ENCODE measurements around the gene RASGRP1. TPM values are rescaled to one million over a fixed set of nuclear protein-coding genes. Genes with fewer than 3 reads are reported as not detected.

The RASGRP1 gene
- total RNA-seq, 5 donors from 2014 or later (not counting 1 experiment from before 2014, with no cell fraction given), result 118 to 148 (median 131) TPM

GRCh38 chr15:38528294-38528693 is 36.3 kb downstream of the RASGRP1 start:
- H3K27ac Mint-ChIP-seq, result peak overlapping the region; percentile 65 to 71
- no peak overlapping the region for H3K4me3 Mint-ChIP-seq
- H3K4me1 Mint-ChIP-seq, result peaks cover 82 to 90% (median 88%) of the 10 kb centered on the region in 3 donors
- Histone ChIP-seq H3K4me1 (ENCODE audit: control insufficient read depth in 1 of 2, extremely low read depth in 1 of 2, insufficient read depth in 2 of 2, low read length in 2 of 2) (peaks cover 25 to 30% of the 10 kb centered on the region in 2 experiments), H3K27me3 (replicated peaks in 1 of 2; ENCODE audit: control insufficient read depth in 2 of 2, extremely low read depth in 1 of 2, insufficient read depth in 2 of 2, low read length in 1 of 2) (no peaks in the 10 kb centered on the region), H3K4me3 (ENCODE audit: control insufficient read depth in 1 of 2, extremely low read depth in 1 of 2, low read length in 1 of 2) (no peak overlapping the region), H3K9me3 (no peaks in the 10 kb centered on the region), H3K27ac (ENCODE audit: low read length) (no peak overlapping the region), H3K36me3 (ENCODE audit: control insufficient read depth in 2 of 2, extremely low read depth in 1 of 2, insufficient read depth in 1 of 2, low read length in 1 of 2) (peaks cover 9 to 76% of the 10 kb centered on the region in 2 donors)
- peaks cover 0 to 7% (median 0%) of the 10 kb centered on the region in 3 donors for H3K9me3 Mint-ChIP-seq
- peaks cover 64% of the 10 kb centered on the region for H3K36me3 Mint-ChIP-seq
- DNase-seq (no peak), ATAC-seq (replicated peaks in 1 of 4) (no peak)
- no peaks in the 10 kb centered on the region for H3K27me3 Mint-ChIP-seq
- no CpG with 5 or more reads among the region's 1 CpG for WGBS (ENCODE audit: insufficient coverage)
- ChIA-PET POLR2A (no interaction called here), CTCF (interaction anchor here in 1 of 2 donors (1.6 kb wide), 1 partner anchor 171 kb away, joined by 4 read pairs; no protein-coding TSS in a partner anchor)

- POLR2A ChIA-PET, result no interaction called here
- ATAC-seq (replicated peaks in 1 of 4), result no peak
- 79% methylated on average over 2 of the region's 2 CpGs for WGBS (ENCODE audit: insufficient coverage)
- Mint-ChIP-seq H3K27me3 (no peaks in the 10 kb centered on the region), H3K4me3 (no peak overlapping the region), H3K27ac (peak overlapping the region; percentile 71 to 76), H3K36me3 (peaks cover 64% of the 10 kb centered on the region), H3K9me3 (peaks cover 0 to 7% (median 0%) of the 10 kb centered on the region in 3 donors), H3K4me1 (peaks cover 77 to 85% (median 85%) of the 10 kb centered on the region in 3 donors)
- H3K36me3 ChIP-seq (ENCODE audit: control insufficient read depth in 2 of 2, extremely low read depth in 1 of 2, insufficient read depth in 1 of 2, low read length in 1 of 2), result peaks cover 12 to 77% of the 10 kb centered on the region in 2 donors
- CTCF ChIA-PET, result no interaction called here
- H3K27ac ChIP-seq (ENCODE audit: low read length), result no peak overlapping the region
- peaks cover 8 to 20% of the 10 kb centered on the region in 2 experiments for H3K4me1 ChIP-seq (ENCODE audit: control insufficient read depth in 1 of 2, extremely low read depth in 1 of 2, insufficient read depth in 2 of 2, low read length in 2 of 2)
- no peaks in the 10 kb centered on the region for H3K9me3 ChIP-seq
- no peaks in the 10 kb centered on the region for H3K27me3 ChIP-seq (replicated peaks in 1 of 2; ENCODE audit: control insufficient read depth in 2 of 2, extremely low read depth in 1 of 2, insufficient read depth in 2 of 2, low read length in 1 of 2)
- DNase-seq, result no peak
- no peak overlapping the region for H3K4me3 ChIP-seq (ENCODE audit: control insufficient read depth in 1 of 2, extremely low read depth in 1 of 2, low read length in 1 of 2)
These were observed 38.5 kb downstream of the RASGRP1 start for GRCh38 chr15:38526158-38526557.

GRCh38 chr15:38525489-38525888 is 39.1 kb downstream of the RASGRP1 start:
- ChIA-PET CTCF (interaction anchor here in 1 of 2 donors (0.7 kb wide), 1 partner anchor 174 kb away, joined by 3 read pairs; no protein-coding TSS in a partner anchor), POLR2A (interaction anchor here in 1 of 2 donors (1.0 kb wide), 1 partner anchor 165 kb away, joined by 3 read pairs; no protein-coding TSS in a partner anchor)
- Mint-ChIP-seq H3K27me3 (no peaks in the 10 kb centered on the region), H3K9me3 (peaks cover 0 to 7% (median 0%) of the 10 kb centered on the region in 3 donors), H3K4me3 (no peak overlapping the region), H3K27ac (peak overlapping the region; percentile 46 to 71), H3K36me3 (peaks cover 59% of the 10 kb centered on the region), H3K4me1 (peaks cover 71 to 82% (median 79%) of the 10 kb centered on the region in 3 donors)
- Histone ChIP-seq H3K27ac (ENCODE audit: low read length) (no peak overlapping the region), H3K4me3 (ENCODE audit: control insufficient read depth in 1 of 2, extremely low read depth in 1 of 2, low read length in 1 of 2) (no peak overlapping the region), H3K4me1 (ENCODE audit: control insufficient read depth in 1 of 2, extremely low read depth in 1 of 2, insufficient read depth in 2 of 2, low read length in 2 of 2) (peaks cover 3 to 16% of the 10 kb centered on the region in 2 experiments), H3K27me3 (replicated peaks in 1 of 2; ENCODE audit: control insufficient read depth in 2 of 2, extremely low read depth in 1 of 2, insufficient read depth in 2 of 2, low read length in 1 of 2) (no peaks in the 10 kb centered on the region), H3K36me3 (ENCODE audit: control insufficient read depth in 2 of 2, extremely low read depth in 1 of 2, insufficient read depth in 1 of 2, low read length in 1 of 2) (peaks cover 12 to 74% of the 10 kb centered on the region in 2 donors), H3K9me3 (no peaks in the 10 kb centered on the region)
- no peak for DNase-seq
- 94% methylated on average over 2 of the region's 6 CpGs for WGBS (ENCODE audit: insufficient coverage)
- ATAC-seq (replicated peaks in 1 of 4), result no peak

GRCh38 chr15:38524156-38524555 is 40.5 kb downstream of the RASGRP1 start:
- no peaks in the 10 kb centered on the region for H3K27me3 ChIP-seq (replicated peaks in 1 of 2; ENCODE audit: control insufficient read depth in 2 of 2, extremely low read depth in 1 of 2, insufficient read depth in 2 of 2, low read length in 1 of 2)
- DNase-seq (no peak), ATAC-seq (replicated peaks in 1 of 4) (no peak)
- Mint-ChIP-seq H3K27me3 (no peaks in the 10 kb centered on the region), H3K4me1 (peaks cover 68 to 76% (median 76%) of the 10 kb centered on the region in 3 donors), H3K4me3 (no peak overlapping the region), H3K9me3 (peaks cover 0 to 4% (median 0%) of the 10 kb centered on the region in 3 donors), H3K27ac (peak overlapping the region; percentile 29 to 56), H3K36me3 (peaks cover 53% of the 10 kb centered on the region)
- no peak overlapping the region for H3K4me3 ChIP-seq (ENCODE audit: control insufficient read depth in 1 of 2, extremely low read depth in 1 of 2, low read length in 1 of 2)
- H3K27ac ChIP-seq (ENCODE audit: low read length), result no peak overlapping the region
- peaks cover 12 to 78% of the 10 kb centered on the region in 2 donors for H3K36me3 ChIP-seq (ENCODE audit: control insufficient read depth in 2 of 2, extremely low read depth in 1 of 2, insufficient read depth in 1 of 2, low read length in 1 of 2)
- ChIA-PET CTCF (interaction anchor here (0.7 to 1.3 kb wide), 3 partner anchors 14 to 176 kb away, joined by 3 to 6 read pairs (median 4); no protein-coding TSS in a partner anchor), POLR2A (interaction anchor here in 1 of 2 donors (1.1 kb wide), 1 partner anchor 12 kb away, joined by 4 read pairs; no protein-coding TSS in a partner anchor)
- H3K9me3 ChIP-seq, result no peaks in the 10 kb centered on the region
- WGBS (ENCODE audit: insufficient coverage), result 100% methylated on average over 3 of the region's 5 CpGs
- peaks cover 2 to 12% of the 10 kb centered on the region in 2 experiments for H3K4me1 ChIP-seq (ENCODE audit: control insufficient read depth in 1 of 2, extremely low read depth in 1 of 2, insufficient read depth in 2 of 2, low read length in 2 of 2)

- ChIA-PET POLR2A (interaction anchor here in 1 of 2 donors (0.7 to 1.8 kb wide), 2 partner anchors 9 to 139 kb away, joined by 3 to 5 read pairs; no protein-coding TSS in a partner anchor), CTCF (interaction anchor here in 1 of 2 donors (0.6 to 1.3 kb wide), 6 partner anchors 13 to 177 kb away, joined by 3 to 6 read pairs (median 4); no protein-coding TSS in a partner anchor)
- peaks cover 0 to 8% of the 10 kb centered on the region in 2 experiments for H3K4me1 ChIP-seq (ENCODE audit: control insufficient read depth in 1 of 2, extremely low read depth in 1 of 2, insufficient read depth in 2 of 2, low read length in 2 of 2)
- H3K4me3 ChIP-seq (ENCODE audit: control insufficient read depth in 1 of 2, extremely low read depth in 1 of 2, low read length in 1 of 2), result no peak overlapping the region
- no peak for DNase-seq
- no peak overlapping the region for H3K27ac ChIP-seq (ENCODE audit: low read length)
- Mint-ChIP-seq H3K36me3 (peaks cover 46% of the 10 kb centered on the region), H3K4me1 (peaks cover 60 to 70% (median 69%) of the 10 kb centered on the region in 3 donors), H3K9me3 (no peaks in the 10 kb centered on the region), H3K27ac (peak overlapping the region; percentile 69 to 87), H3K27me3 (no peaks in the 10 kb centered on the region), H3K4me3 (no peak overlapping the region)
- peaks cover 12 to 80% of the 10 kb centered on the region in 2 donors for H3K36me3 ChIP-seq (ENCODE audit: control insufficient read depth in 2 of 2, extremely low read depth in 1 of 2, insufficient read depth in 1 of 2, low read length in 1 of 2)
- H3K9me3 ChIP-seq, result no peaks in the 10 kb centered on the region
- H3K27me3 ChIP-seq (replicated peaks in 1 of 2; ENCODE audit: control insufficient read depth in 2 of 2, extremely low read depth in 1 of 2, insufficient read depth in 2 of 2, low read length in 1 of 2), result no peaks in the 10 kb centered on the region
- ATAC-seq (replicated peaks in 1 of 4), result no peak
- WGBS (ENCODE audit: insufficient coverage), result 71% methylated on average over 3 of the region's 4 CpGs
These were observed 41.7 kb downstream of the RASGRP1 start for GRCh38 chr15:38522922-38523321.

GRCh38 chr15:38521316-38521715 is 43.3 kb downstream of the RASGRP1 start:
- ATAC-seq (replicated peaks in 1 of 4) (peak in 1 of 4 experiments; percentile 26), DNase-seq (no peak)
- Mint-ChIP-seq H3K9me3 (no peaks in the 10 kb centered on the region), H3K4me1 (peaks cover 46 to 62% (median 58%) of the 10 kb centered on the region in 3 donors), H3K27me3 (no peaks in the 10 kb centered on the region), H3K36me3 (peaks cover 46% of the 10 kb centered on the region), H3K4me3 (no peak overlapping the region), H3K27ac (peak overlapping the region; percentile 66 to 84)
- Histone ChIP-seq H3K4me3 (ENCODE audit: control insufficient read depth in 1 of 2, extremely low read depth in 1 of 2, low read length in 1 of 2) (no peak overlapping the region), H3K36me3 (ENCODE audit: control insufficient read depth in 2 of 2, extremely low read depth in 1 of 2, insufficient read depth in 1 of 2, low read length in 1 of 2) (peaks cover 14 to 83% of the 10 kb centered on the region in 2 donors), H3K27me3 (replicated peaks in 1 of 2; ENCODE audit: control insufficient read depth in 2 of 2, extremely low read depth in 1 of 2, insufficient read depth in 2 of 2, low read length in 1 of 2) (no peaks in the 10 kb centered on the region), H3K4me1 (ENCODE audit: control insufficient read depth in 1 of 2, extremely low read depth in 1 of 2, insufficient read depth in 2 of 2, low read length in 2 of 2) (peaks cover 0 to 3% of the 10 kb centered on the region in 2 experiments), H3K27ac (ENCODE audit: low read length) (no peak overlapping the region), H3K9me3 (no peaks in the 10 kb centered on the region)
- WGBS (ENCODE audit: insufficient coverage), result 68% methylated on average over 4 of the region's 5 CpGs
- CTCF ChIA-PET, result interaction anchor here (0.7 to 2.0 kb wide), 6 partner anchors 14 to 178 kb away, joined by 3 to 12 read pairs (median 4); no protein-coding TSS in a partner anchor
- POLR2A ChIA-PET, result no interaction called here

Data from T-cell (primary cell).